ENCODE data around the gene C16orf92.

The C16orf92 gene, protein sequence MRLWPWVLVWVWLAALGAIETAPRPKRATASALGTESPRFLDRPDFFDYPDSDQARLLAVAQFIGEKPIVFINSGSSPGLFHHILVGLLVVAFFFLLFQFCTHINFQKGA

DNA sequence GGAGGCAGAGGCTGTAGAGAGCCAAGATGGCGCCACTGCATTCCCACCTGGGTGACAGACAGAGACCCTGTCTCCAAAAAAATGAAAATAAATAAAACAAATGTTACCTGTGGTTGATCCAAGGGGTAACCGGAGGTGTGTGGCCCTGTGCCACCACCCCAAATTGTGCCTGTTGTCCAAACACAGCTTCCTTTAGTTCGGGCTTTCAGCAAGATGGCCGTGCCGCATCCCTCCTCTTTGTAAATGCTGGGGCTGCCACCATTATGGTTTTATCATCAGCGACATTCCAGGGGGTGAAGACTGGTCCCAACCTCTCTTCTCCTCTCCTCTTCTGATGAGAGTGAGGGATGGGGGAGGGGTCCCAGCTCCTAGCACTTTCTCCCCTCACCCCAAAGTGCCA is at the start of gene C16orf92:
C16orf92 (plus strand) TSS at position 312 of the 400 bp plus-strand sequence. CDS start 143 bp downstream, outside the sequence.
- TF ChIP-seq, protein P1, sequence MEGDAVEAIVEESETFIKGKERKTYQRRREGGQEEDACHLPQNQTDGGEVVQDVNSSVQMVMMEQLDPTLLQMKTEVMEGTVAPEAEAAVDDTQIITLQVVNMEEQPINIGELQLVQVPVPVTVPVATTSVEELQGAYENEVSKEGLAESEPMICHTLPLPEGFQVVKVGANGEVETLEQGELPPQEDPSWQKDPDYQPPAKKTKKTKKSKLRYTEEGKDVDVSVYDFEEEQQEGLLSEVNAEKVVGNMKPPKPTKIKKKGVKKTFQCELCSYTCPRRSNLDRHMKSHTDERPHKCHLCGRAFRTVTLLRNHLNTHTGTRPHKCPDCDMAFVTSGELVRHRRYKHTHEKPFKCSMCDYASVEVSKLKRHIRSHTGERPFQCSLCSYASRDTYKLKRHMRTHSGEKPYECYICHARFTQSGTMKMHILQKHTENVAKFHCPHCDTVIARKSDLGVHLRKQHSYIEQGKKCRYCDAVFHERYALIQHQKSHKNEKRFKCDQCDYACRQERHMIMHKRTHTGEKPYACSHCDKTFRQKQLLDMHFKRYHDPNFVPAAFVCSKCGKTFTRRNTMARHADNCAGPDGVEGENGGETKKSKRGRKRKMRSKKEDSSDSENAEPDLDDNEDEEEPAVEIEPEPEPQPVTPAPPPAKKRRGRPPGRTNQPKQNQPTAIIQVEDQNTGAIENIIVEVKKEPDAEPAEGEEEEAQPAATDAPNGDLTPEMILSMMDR (IDR thresholded peaks at IDR 0.05) = no peak

DNA sequence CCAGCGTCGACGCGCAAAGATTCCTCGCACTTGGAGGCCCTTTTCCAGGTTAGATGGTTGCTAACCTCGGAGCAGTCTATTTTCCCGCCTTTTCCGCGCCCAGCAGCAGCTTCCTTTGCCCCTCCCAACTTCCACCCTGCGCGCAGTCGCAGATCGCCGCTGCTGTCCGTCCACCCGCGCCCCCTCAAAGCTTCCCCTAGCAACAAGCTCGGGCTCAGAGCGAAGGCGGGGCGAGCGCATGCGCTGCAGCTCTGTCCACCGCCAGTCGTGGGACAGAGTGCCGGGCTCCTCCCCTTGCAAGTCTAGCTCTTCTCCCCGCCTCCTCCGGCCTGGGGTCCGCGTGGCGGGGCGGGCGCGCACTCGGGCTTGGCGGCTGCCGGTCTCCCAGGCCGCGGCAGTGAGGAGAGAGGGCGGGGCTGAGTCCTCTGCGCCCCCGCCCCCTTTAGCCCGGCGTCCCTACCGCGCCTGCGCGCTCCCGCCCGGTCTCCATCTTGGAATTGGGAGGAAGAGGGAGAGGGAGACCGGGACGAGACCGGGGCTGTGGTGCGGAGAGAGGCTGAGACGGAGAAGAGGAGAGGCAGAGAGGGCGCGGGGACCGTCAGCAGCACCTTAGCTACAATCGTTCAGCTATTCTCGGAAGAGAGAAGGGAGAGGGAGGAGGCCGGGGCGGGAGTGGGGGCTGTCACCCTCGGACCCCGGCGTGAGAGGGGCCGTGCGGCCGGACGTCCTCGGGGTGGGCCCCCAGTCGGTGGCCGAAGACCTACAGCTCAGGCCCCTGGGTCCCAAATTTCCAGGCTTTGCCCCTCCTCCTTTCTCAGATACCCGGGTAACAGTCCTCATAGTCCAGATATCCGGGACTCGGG is 49.4 kb upstream of the C16orf92 start, which contains the start of gene TAOK2:
TAOK2 (plus strand) TSS at position 485 of the 863 bp plus-strand sequence. CDS start 3,905 bp downstream, outside the sequence.
- Histone ChIP-seq H3K9me3 (no peaks in the 10 kb centered on the region), H3K36me3 (peaks cover 14 to 40% (median 27%) of the 10 kb centered on the region in 3 donors), H3K27me3 (no peaks in the 10 kb centered on the region), H3K4me3 (peak within 1 kb of the TSS; percentile 70 to 90), H3K27ac (peak within 1 kb of the TSS; percentile 86 to 88), H3K4me1 (peaks cover 0 to 40% (median 28%) of the 10 kb centered on the region in 4 donors)
- TF ChIP-seq, protein P1 (IDR thresholded peaks at IDR 0.05) = no peak
- intact Hi-C loops (cut with DNase I; ENCODE audit: low total_unique reads) = no loop called here
- DNase-seq = peak; percentile 98 to 100

More for the DNA sequence above, at the start of gene C16orf92:
- H3K4me3 ChIP-seq = no peak within 1 kb of the TSS
- H3K27ac ChIP-seq = no peak within 1 kb of the TSS
- H3K4me1 ChIP-seq = peaks cover 0 to 11% (median 9%) of the 10 kb centered on the region in 4 donors
- peaks cover 0 to 55% of the 10 kb centered on the region in 2 donors for H3K27me3 ChIP-seq
- H3K9me3 ChIP-seq = no peaks in the 10 kb centered on the region
- no peaks in the 10 kb centered on the region for H3K36me3 ChIP-seq
- intact Hi-C loops (cut with DNase I; ENCODE audit: low total_unique reads) = loop anchor here (5.0 kb wide), 1 partner anchor 326 kb away; no protein-coding TSS in a partner anchor
- DNase-seq = no peak

DNA sequence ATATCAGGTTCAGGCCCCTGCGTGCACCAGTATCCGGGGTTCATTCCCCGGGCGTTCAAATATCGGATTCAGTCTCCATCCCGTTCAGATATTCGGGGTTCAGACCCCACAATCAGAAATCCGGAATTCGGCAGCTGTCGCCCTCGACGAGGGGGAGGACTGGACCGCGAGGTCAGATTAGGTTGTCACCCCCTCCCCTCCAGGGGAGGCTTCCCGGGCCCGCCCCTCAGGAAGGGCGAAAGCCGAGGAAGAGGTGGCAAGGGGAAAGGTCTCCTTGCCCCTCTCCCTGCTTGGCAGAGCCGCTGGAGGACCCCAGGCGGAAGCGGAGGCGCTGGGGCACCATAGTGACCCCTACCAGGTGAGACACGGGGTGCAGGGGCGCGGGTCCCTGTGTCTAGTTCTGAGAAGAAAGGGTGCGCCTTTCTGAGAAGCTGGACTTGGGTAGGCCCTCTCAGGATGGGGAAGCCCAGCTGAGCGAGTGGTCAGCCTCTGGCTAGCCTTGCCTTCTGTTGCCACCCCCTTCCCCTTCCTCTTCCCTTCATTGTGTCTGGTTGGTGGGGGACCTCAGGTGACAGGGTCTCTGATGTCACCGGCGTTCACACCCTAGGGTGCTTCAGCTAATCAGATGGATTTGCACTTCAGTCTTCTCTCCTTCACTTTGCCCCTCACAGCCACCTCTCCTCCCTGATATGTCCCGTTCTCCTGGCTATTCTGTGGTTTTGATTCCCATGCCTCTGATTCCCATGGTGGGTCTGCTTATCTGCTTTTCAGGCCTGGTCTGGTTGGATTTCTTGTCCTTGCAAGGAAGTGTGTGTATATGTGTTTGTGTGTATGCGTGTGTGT is 48.5 kb upstream of the C16orf92 start:
- Histone ChIP-seq H3K9me3 (no peaks in the 10 kb centered on the region), H3K27me3 (no peaks in the 10 kb centered on the region), H3K27ac (peak overlapping the region; percentile 86 to 88), H3K4me3 (peak overlapping the region; percentile 70 to 90), H3K4me1 (peaks cover 0 to 40% (median 28%) of the 10 kb centered on the region in 4 donors), H3K36me3 (peaks cover 14 to 40% (median 31%) of the 10 kb centered on the region in 3 donors)
- TF ChIP-seq, protein P1 (IDR thresholded peaks at IDR 0.05) = no peak
- intact Hi-C loops (cut with DNase I; ENCODE audit: low total_unique reads) = no loop called here
- peak in 1 of 2 donors; percentile 24 for DNase-seq

DNA sequence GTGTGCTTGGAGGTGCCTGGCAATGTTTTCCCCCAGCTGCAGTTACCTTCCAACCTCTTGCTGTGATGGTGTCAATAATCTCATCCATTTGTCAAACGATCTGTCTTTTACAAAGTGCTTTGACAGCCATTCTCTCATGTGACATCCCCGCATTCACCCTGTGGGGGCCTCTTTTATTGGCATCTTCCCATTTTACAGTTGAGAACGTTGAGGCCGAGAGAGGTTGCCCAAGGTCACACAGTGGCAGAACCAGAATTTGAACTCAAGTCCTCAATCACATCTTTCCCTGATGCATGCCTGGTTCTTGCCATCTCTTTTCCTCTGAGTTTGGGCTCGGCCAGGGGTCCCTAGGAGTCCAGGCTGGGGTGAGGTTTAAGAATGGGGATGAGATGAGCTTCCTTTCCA is 47.9 kb upstream of the C16orf92 start:
- Histone ChIP-seq H3K4me3 (peak overlapping the region; percentile 70 to 90), H3K36me3 (peaks cover 20 to 40% (median 31%) of the 10 kb centered on the region in 3 donors), H3K27ac (peak overlapping the region in 1 of 2 donors; percentile 86), H3K27me3 (no peaks in the 10 kb centered on the region), H3K4me1 (peaks cover 0 to 40% (median 28%) of the 10 kb centered on the region in 4 donors), H3K9me3 (no peaks in the 10 kb centered on the region)
- TF ChIP-seq, protein P1 (IDR thresholded peaks at IDR 0.05) = no peak
- intact Hi-C loops (cut with DNase I; ENCODE audit: low total_unique reads) = no loop called here
- no peak for DNase-seq
